Measurements from ENCODE around the gene FANCC. TPM values are rescaled to one million over a fixed set of nuclear protein-coding genes. Genes with fewer than 3 reads are reported as not detected.

The FANCC gene
- 2.6 and 3.9 TPM in 2 replicates for total RNA-seq

GRCh38 chr9:95317119-95317892, at the start of gene FANCC:
Gene FANCC, minus strand, starts transcription at chr9:95317709. Its CDS starts 68,418 bp downstream, at chr9:95249291.

Other genes starting within 250 kb of the FANCC start
- gene PTCH1, start 199.3 kb upstream of the FANCC start, total RNA-seq: 3.2 and 11.0 TPM in 2 replicates